Mammary epithelial cell (primary cell): ENCODE data around the gene WNT7A.

Experiments used
- CTCF ChIP-seq, 2 donors: IDR thresholded peaks in 1 of 2; conservative IDR thresholded peaks in 1 of 2; 2 replicates each; pipeline ENCODE4 v1.5.1; 2011 to 2012; ENCODE audit warnings: inconsistent platforms in 2 of 2, low read length in 2 of 2, mild to moderate bottlenecking in 2 of 2, control low read depth in 1 of 2, low read depth in 1 of 2; ENCODE audit not compliant: insufficient read depth in 1 of 2; ENCODE audit errors: extremely low read depth in 1 of 2
- EZH2 ChIP-seq: IDR thresholded peaks from 2 replicates; pipeline ENCODE4 v1.6.1; 2012; ENCODE audit warnings: low read length, inconsistent platforms, borderline replicate concordance

DNA sequence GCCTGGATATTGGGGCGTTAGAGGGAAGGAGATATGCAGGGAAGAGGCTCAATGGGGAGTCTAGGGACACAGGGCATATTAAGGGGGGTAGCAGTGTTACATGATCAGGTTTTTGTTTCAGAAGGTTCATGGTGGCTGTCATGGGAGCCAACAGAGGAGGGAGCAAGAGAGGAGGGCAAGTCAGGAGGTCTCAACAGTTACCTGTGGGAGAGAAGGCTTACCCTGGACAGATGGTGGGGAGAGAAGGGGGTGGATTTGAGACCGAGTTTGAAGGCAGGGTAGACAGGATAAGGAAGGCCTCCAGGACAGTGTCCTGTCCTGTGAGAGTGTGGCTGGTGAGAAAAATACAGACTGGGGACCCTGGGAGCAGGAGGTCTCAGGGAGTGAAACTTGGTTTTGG lies 3.8 kb upstream of the WNT7A start:
- no peak for TF ChIP-seq CTCF (conservative IDR thresholded peaks at IDR 0.05 in 1 of 2, IDR thresholded peaks at IDR 0.05 in 1 of 2; ENCODE audit: extremely low read depth in 1 of 2, insufficient read depth in 1 of 2, low read depth in 1 of 2, low read length in 2 of 2)
- no peak for TF ChIP-seq EZH2
